ENCODE results near the gene USPL1.
A peak's percentile ranks its signal among the peaks of the same experiment; 100 is the strongest.
"Not testable (repeated sequence)": the region's sequence is repeated elsewhere in the genome, so short reads cannot be mapped to it uniquely, and the experiment has no call there.

Gene USPL1

GRCh38 chr13:30634838-30635237 lies 17.1 kb downstream of the USPL1 start:
- no peaks in the 10 kb centered on the region for H3K27me3 ChIP-seq (ENCODE audit: insufficient read depth, low read length)
- H3K27ac ChIP-seq (ENCODE audit: low read depth, low read length), result no peak overlapping the region
- peaks cover 53% of the 10 kb centered on the region for H3K79me2 ChIP-seq (ENCODE audit: control insufficient read depth, insufficient read depth, low read length, unreplicated experiment)
- no peak overlapping the region for H2AFZ ChIP-seq (ENCODE audit: low read length, unreplicated experiment)
- peaks cover 22% of the 10 kb centered on the region for H3K36me3 ChIP-seq (ENCODE audit: insufficient read depth, low read length)
- no peak overlapping the region for H3K4me3 ChIP-seq (ENCODE audit: low read depth, low read length)
- peaks cover 4% of the 10 kb centered on the region for H3K4me1 ChIP-seq (ENCODE audit: control insufficient read depth, insufficient read depth, low read length, unreplicated experiment)

- no peaks in the 10 kb centered on the region for H3K27me3 ChIP-seq (ENCODE audit: insufficient read depth, low read length)
- peaks cover 47% of the 10 kb centered on the region for H3K79me2 ChIP-seq (ENCODE audit: control insufficient read depth, insufficient read depth, low read length, unreplicated experiment)
- H3K4me1 ChIP-seq (ENCODE audit: control insufficient read depth, insufficient read depth, low read length, unreplicated experiment), result peaks cover 4% of the 10 kb centered on the region
- no peak overlapping the region for H2AFZ ChIP-seq (ENCODE audit: low read length, unreplicated experiment)
- H3K36me3 ChIP-seq (ENCODE audit: insufficient read depth, low read length), result peaks cover 23% of the 10 kb centered on the region
- H3K4me3 ChIP-seq (ENCODE audit: low read depth, low read length), result no peak overlapping the region
- no peak overlapping the region for H3K27ac ChIP-seq (ENCODE audit: low read depth, low read length)
Observed at GRCh38 chr13:30638301-30638700, 20.6 kb downstream of the USPL1 start.

DNA sequence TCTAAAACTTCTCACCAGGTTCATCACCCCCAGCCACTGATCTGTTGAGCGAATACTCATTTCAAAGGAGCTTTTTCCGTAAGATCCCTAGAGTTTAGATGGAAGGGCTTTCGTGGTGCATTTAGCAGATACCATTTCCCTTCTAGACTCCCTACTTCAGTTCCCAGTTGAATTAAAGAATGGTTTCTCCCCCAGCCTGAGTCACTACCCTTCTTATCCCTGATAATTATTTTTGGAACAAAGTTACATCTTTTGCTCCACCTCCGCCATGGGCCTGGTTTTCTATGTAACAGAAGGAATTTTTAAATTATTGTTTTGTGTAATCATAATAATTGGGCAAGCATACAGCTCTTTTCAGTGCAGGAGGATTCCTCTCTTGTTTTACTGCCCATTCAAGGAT lies 22.0 kb downstream of the USPL1 start:
- no peak overlapping the region for H2AFZ ChIP-seq (ENCODE audit: low read length, unreplicated experiment)
- H3K4me3 ChIP-seq (ENCODE audit: low read depth, low read length), result no peak overlapping the region
- peaks cover 36% of the 10 kb centered on the region for H3K79me2 ChIP-seq (ENCODE audit: control insufficient read depth, insufficient read depth, low read length, unreplicated experiment)
- H3K27ac ChIP-seq (ENCODE audit: low read depth, low read length), result peak overlapping the region; percentile 52
- peaks cover 12% of the 10 kb centered on the region; the same call in 1 of the 2 replicates for H3K36me3 ChIP-seq (ENCODE audit: insufficient read depth, low read length)
- peaks cover 4% of the 10 kb centered on the region for H3K4me1 ChIP-seq (ENCODE audit: control insufficient read depth, insufficient read depth, low read length, unreplicated experiment)
- no peaks in the 10 kb centered on the region for H3K27me3 ChIP-seq (ENCODE audit: insufficient read depth, low read length)

GRCh38 chr13:30641173-30641572 lies 23.5 kb downstream of the USPL1 start:
- H3K27me3 ChIP-seq (ENCODE audit: insufficient read depth, low read length); H3K27ac ChIP-seq (ENCODE audit: low read depth, low read length); H3K4me3 ChIP-seq (ENCODE audit: low read depth, low read length); H2AFZ ChIP-seq (ENCODE audit: low read length, unreplicated experiment); H3K4me1 ChIP-seq (ENCODE audit: control insufficient read depth, insufficient read depth, low read length, unreplicated experiment): not testable (repeated sequence)
- Histone ChIP-seq H3K79me2 (ENCODE audit: control insufficient read depth, insufficient read depth, low read length, unreplicated experiment) (peaks cover 25% of the 10 kb centered on the region), H3K36me3 (ENCODE audit: insufficient read depth, low read length) (peaks cover 12% of the 10 kb centered on the region; the same call in 1 of the 2 replicates)

DNA sequence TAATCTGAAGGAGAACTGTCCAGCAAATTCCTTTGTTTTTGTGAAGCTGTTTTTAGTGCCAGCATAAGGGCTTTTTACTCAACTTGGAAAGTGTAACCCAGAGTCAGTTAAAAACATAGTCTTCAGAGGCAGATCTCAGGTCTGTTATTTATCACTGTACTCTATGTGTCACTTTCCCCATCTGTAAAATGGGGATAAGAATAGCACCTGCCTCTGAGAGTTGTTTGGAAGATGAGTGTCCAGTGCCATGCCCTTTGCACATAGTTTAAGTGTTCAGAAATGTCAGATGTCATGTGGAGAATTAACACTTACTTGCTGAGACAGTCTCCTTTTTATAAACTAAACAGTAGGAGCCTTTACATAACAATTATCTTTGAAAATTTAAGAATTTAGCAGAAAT lies 27.9 kb downstream of the USPL1 start:
- H3K4me1 ChIP-seq (ENCODE audit: control insufficient read depth, insufficient read depth, low read length, unreplicated experiment), result no peaks in the 10 kb centered on the region
- H3K27ac ChIP-seq (ENCODE audit: low read depth, low read length), result no peak overlapping the region
- peaks cover 2% of the 10 kb centered on the region for H3K79me2 ChIP-seq (ENCODE audit: control insufficient read depth, insufficient read depth, low read length, unreplicated experiment)
- no peaks in the 10 kb centered on the region for H3K27me3 ChIP-seq (ENCODE audit: insufficient read depth, low read length)
- no peak overlapping the region for H2AFZ ChIP-seq (ENCODE audit: low read length, unreplicated experiment)
- no peak overlapping the region for H3K4me3 ChIP-seq (ENCODE audit: low read depth, low read length)
- peaks cover 20% of the 10 kb centered on the region for H3K36me3 ChIP-seq (ENCODE audit: insufficient read depth, low read length)

GRCh38 chr13:30647420-30647819 lies 29.7 kb downstream of the USPL1 start:
- H2AFZ ChIP-seq (ENCODE audit: low read length, unreplicated experiment), result no peak overlapping the region
- H3K36me3 ChIP-seq (ENCODE audit: insufficient read depth, low read length), result peaks cover 20% of the 10 kb centered on the region
- H3K27ac ChIP-seq (ENCODE audit: low read depth, low read length), result no peak overlapping the region
- no peaks in the 10 kb centered on the region for H3K4me1 ChIP-seq (ENCODE audit: control insufficient read depth, insufficient read depth, low read length, unreplicated experiment)
- no peak overlapping the region for H3K4me3 ChIP-seq (ENCODE audit: low read depth, low read length)
- no peaks in the 10 kb centered on the region for H3K27me3 ChIP-seq (ENCODE audit: insufficient read depth, low read length)
- H3K79me2 ChIP-seq (ENCODE audit: control insufficient read depth, insufficient read depth, low read length, unreplicated experiment), result no peaks in the 10 kb centered on the region

DNA sequence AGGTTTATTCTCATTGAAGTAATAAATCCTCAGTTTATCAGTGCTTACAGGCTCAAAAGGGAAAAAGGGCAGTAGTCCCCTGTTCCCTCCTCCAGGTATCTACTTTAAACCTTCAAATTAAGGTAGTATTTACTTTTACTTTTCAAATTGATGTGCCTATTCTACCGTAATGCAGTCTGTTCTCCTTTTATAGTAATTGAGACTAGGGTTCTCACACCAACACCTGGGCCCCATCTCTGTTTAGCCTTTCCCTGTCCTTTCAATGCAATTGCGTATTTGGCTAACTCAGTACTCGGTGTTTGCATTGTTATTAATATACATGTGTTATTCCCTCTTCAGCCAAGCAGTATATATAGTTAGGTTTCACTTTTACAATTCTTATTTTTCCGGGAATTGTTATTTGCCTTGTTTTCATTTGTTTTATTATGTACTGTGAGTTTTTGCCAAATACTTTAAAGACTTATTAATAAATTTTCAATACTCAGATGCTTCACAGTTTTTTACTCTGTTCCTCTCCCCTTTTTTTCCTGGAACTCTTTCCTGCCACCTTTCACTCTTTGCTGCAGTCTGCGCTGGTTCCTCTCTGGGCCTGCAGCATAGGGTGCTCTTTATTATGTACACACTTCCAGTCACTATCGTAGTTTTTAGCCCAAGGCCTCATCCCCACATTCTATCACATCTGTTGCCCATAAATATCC lies 30.3 kb downstream of the USPL1 start:
- Histone ChIP-seq H2AFZ (ENCODE audit: low read length, unreplicated experiment) (no peak overlapping the region), H3K36me3 (ENCODE audit: insufficient read depth, low read length) (peaks cover 15% of the 10 kb centered on the region), H3K4me3 (ENCODE audit: low read depth, low read length) (no peak overlapping the region), H3K79me2 (ENCODE audit: control insufficient read depth, insufficient read depth, low read length, unreplicated experiment) (peaks cover 3% of the 10 kb centered on the region), H3K27ac (ENCODE audit: low read depth, low read length) (no peak overlapping the region), H3K4me1 (ENCODE audit: control insufficient read depth, insufficient read depth, low read length, unreplicated experiment) (no peaks in the 10 kb centered on the region), H3K27me3 (ENCODE audit: insufficient read depth, low read length) (no peaks in the 10 kb centered on the region)

- Histone ChIP-seq H3K4me3 (ENCODE audit: low read depth, low read length) (no peak overlapping the region), H3K79me2 (ENCODE audit: control insufficient read depth, insufficient read depth, low read length, unreplicated experiment) (peaks cover 3% of the 10 kb centered on the region), H3K27ac (ENCODE audit: low read depth, low read length) (no peak overlapping the region), H3K4me1 (ENCODE audit: control insufficient read depth, insufficient read depth, low read length, unreplicated experiment) (no peaks in the 10 kb centered on the region), H2AFZ (ENCODE audit: low read length, unreplicated experiment) (no peak overlapping the region), H3K36me3 (ENCODE audit: insufficient read depth, low read length) (peaks cover 17% of the 10 kb centered on the region), H3K27me3 (ENCODE audit: insufficient read depth, low read length) (no peaks in the 10 kb centered on the region)
Observed at GRCh38 chr13:30648522-30649012, 30.8 kb downstream of the USPL1 start.

GRCh38 chr13:30651648-30652047 lies 33.9 kb downstream of the USPL1 start:
- H3K4me3 ChIP-seq (ENCODE audit: low read depth, low read length); H3K4me1 ChIP-seq (ENCODE audit: control insufficient read depth, insufficient read depth, low read length, unreplicated experiment); H3K27ac ChIP-seq (ENCODE audit: low read depth, low read length); H3K79me2 ChIP-seq (ENCODE audit: control insufficient read depth, insufficient read depth, low read length, unreplicated experiment); H3K27me3 ChIP-seq (ENCODE audit: insufficient read depth, low read length); H2AFZ ChIP-seq (ENCODE audit: low read length, unreplicated experiment): not testable (repeated sequence)
- peaks cover 26% of the 10 kb centered on the region for H3K36me3 ChIP-seq (ENCODE audit: insufficient read depth, low read length)

DNA sequence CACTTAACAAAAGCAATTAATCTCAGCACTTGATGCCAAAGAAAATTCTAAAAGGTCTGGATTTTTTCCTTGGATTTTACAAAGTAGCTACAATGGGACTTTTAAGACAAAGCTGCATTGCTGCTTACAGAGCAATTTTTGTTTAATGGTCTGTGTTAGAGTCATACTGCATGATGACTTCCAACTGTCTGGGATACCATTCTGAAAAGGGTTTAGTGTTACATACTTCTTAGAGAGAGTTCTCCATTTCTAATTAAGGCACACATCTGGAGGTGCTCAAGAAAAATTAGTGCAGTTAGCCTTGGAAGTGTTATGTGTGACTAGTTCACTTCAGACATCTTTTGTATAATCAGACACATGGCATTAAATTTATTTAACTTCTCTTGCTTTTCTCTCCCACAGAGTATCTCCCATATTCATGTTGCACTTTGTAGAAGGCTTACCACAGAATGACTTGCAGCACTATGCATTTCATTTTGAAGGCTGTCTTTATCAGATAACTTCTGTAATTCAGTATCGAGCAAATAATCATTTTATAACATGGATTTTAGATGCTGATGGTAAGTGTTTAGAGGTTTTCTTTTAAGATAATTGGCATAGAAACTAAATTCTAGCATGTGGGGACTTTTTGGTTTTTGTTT lies 35.1 kb downstream of the USPL1 start:
- Histone ChIP-seq H3K27ac (ENCODE audit: low read depth, low read length) (no peak overlapping the region), H3K79me2 (ENCODE audit: control insufficient read depth, insufficient read depth, low read length, unreplicated experiment) (peaks cover 3% of the 10 kb centered on the region), H3K36me3 (ENCODE audit: insufficient read depth, low read length) (peaks cover 32% of the 10 kb centered on the region), H2AFZ (ENCODE audit: low read length, unreplicated experiment) (no peak overlapping the region), H3K4me1 (ENCODE audit: control insufficient read depth, insufficient read depth, low read length, unreplicated experiment) (no peaks in the 10 kb centered on the region), H3K4me3 (ENCODE audit: low read depth, low read length) (no peak overlapping the region), H3K27me3 (ENCODE audit: insufficient read depth, low read length) (no peaks in the 10 kb centered on the region)

DNA sequence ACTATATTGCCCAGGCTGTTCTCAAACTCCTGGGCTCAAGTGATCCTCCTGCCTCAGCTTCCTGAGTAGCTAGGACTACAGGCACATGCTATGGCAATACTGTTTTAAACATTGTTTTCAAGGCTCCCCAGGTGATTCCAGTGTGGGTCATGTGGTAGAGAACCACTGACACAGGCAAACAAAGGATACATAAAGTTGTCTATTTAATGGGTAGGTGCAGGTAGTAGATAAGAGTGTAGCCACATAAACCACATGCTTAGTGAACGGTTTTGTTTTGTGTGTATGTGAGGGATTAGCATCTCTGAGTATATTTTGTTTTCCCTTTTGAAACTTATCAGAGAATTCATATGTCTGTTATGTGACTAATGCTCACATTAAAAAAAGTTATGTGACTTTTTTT lies 36.7 kb downstream of the USPL1 start:
- H3K4me1 ChIP-seq (ENCODE audit: control insufficient read depth, insufficient read depth, low read length, unreplicated experiment), result no peaks in the 10 kb centered on the region
- no peak overlapping the region for H3K27ac ChIP-seq (ENCODE audit: low read depth, low read length)
- H3K36me3 ChIP-seq (ENCODE audit: insufficient read depth, low read length), result peaks cover 34% of the 10 kb centered on the region
- H2AFZ ChIP-seq (ENCODE audit: low read length, unreplicated experiment), result no peak overlapping the region
- H3K27me3 ChIP-seq (ENCODE audit: insufficient read depth, low read length), result no peaks in the 10 kb centered on the region
- no peak overlapping the region for H3K4me3 ChIP-seq (ENCODE audit: low read depth, low read length)
- H3K79me2 ChIP-seq (ENCODE audit: control insufficient read depth, insufficient read depth, low read length, unreplicated experiment), result peaks cover 3% of the 10 kb centered on the region

Measured in ACC112 (cell line).